Trophoblast cell (in vitro differentiated cells and primary cell): ENCODE results near the gene MGAM2. TPM values are rescaled to one million over a fixed set of nuclear protein-coding genes. Genes with fewer than 3 reads are reported as not detected.

Experiments used
- DNase-seq, 2 donors: peaks; one replicate each; pipeline ENCODE4 v3.0.0-alpha.2; 2016
- H2AFZ ChIP-seq: 2 replicates; pipeline ENCODE4 v1.6.1; 2013; ENCODE audit warnings: low read length, moderate library complexity, mild to moderate bottlenecking; ENCODE audit not compliant: insufficient read depth, poor library complexity
- H2AK5ac ChIP-seq: 2 replicates; pipeline ENCODE4 v1.6.1; 2013; ENCODE audit warnings: mild to moderate bottlenecking, low read length
- H2BK120ac ChIP-seq: 2 replicates; pipeline ENCODE4 v1.6.1; 2013; ENCODE audit warnings: low read length, mild to moderate bottlenecking, moderate library complexity; ENCODE audit not compliant: insufficient read depth, poor library complexity
- H2BK12ac ChIP-seq: 2 replicates; pipeline ENCODE4 v1.6.1; 2013; ENCODE audit warnings: mild to moderate bottlenecking, low read length, moderate library complexity
- H2BK5ac ChIP-seq: 2 replicates; pipeline ENCODE4 v1.6.1; 2013; ENCODE audit warnings: low read length, low read depth, moderate library complexity, mild to moderate bottlenecking; ENCODE audit not compliant: poor library complexity
- H3K14ac ChIP-seq: 2 replicates; pipeline ENCODE4 v1.6.1; 2013; ENCODE audit warnings: mild to moderate bottlenecking, low read length
- H3K18ac ChIP-seq: 2 replicates; pipeline ENCODE4 v1.6.1; 2013; ENCODE audit warnings: mild to moderate bottlenecking, low read length
- H3K23ac ChIP-seq: 2 replicates; pipeline ENCODE4 v1.6.1; 2013; ENCODE audit warnings: low read length
- H3K27ac ChIP-seq: 2 replicates; pipeline ENCODE4 v1.5.1; 2013; ENCODE audit warnings: low read depth, mild to moderate bottlenecking, inconsistent platforms, low read length, moderate library complexity
- H3K27me3 ChIP-seq: 2 replicates; pipeline ENCODE4 v1.6.1; 2013; ENCODE audit warnings: inconsistent platforms, mild to moderate bottlenecking, low read length, moderate library complexity; ENCODE audit not compliant: insufficient read depth
- H3K36me3 ChIP-seq, 2 experiments: 1 replicate in 1 of 2; 2 replicates in 1 of 2; pipeline ENCODE4 v1.6.1; 2013; ENCODE audit warnings: low read length in 2 of 2, mild to moderate bottlenecking in 2 of 2, moderate library complexity in 1 of 2; ENCODE audit not compliant: insufficient read depth in 2 of 2, control insufficient read depth in 1 of 2
- H3K4ac ChIP-seq: 2 replicates; pipeline ENCODE4 v1.6.1; 2013; ENCODE audit warnings: low read depth, mild to moderate bottlenecking, low read length, moderate library complexity
- H3K4me1 ChIP-seq, 2 experiments: 1 replicate in 1 of 2; 2 replicates in 1 of 2; pipeline ENCODE4 v1.6.1; 2013; ENCODE audit warnings: low read length in 2 of 2, mild to moderate bottlenecking in 2 of 2, moderate library complexity in 1 of 2; ENCODE audit not compliant: insufficient read depth in 2 of 2, control insufficient read depth in 1 of 2
- H3K4me2 ChIP-seq: 2 replicates; pipeline ENCODE4 v1.6.1; 2013; ENCODE audit warnings: inconsistent platforms, mild to moderate bottlenecking, low read length, moderate library complexity
- H3K4me3 ChIP-seq: 2 replicates; pipeline ENCODE4 v1.5.1; 2013; ENCODE audit warnings: mild to moderate bottlenecking, low read depth, low read length, inconsistent platforms
- H3K79me1 ChIP-seq: one replicate; pipeline ENCODE4 v1.6.1; 2013; ENCODE audit warnings: low read length
- H3K79me2 ChIP-seq: 2 replicates; pipeline ENCODE4 v1.6.1; 2013; ENCODE audit warnings: low read length, mild to moderate bottlenecking; ENCODE audit not compliant: control insufficient read depth, insufficient read depth, poor library complexity
- H3K9ac ChIP-seq: 2 replicates; pipeline ENCODE4 v1.6.1; 2013; ENCODE audit warnings: mild to moderate bottlenecking, low read length
- H3K9me3 ChIP-seq: 2 replicates; pipeline ENCODE4 v1.6.1; 2013; ENCODE audit warnings: low read depth, mild to moderate bottlenecking, control low read depth, inconsistent platforms, low read length; ENCODE audit not compliant: insufficient read depth
- H4K12ac ChIP-seq: 2 replicates; pipeline ENCODE4 v1.6.1; 2013; ENCODE audit warnings: low read depth, mild to moderate bottlenecking, low read length, moderate library complexity
- H4K8ac ChIP-seq: 2 replicates; pipeline ENCODE4 v1.6.1; 2013; ENCODE audit warnings: low read depth, mild to moderate bottlenecking, low read length, moderate library complexity
- H4K91ac ChIP-seq: one replicate; pipeline ENCODE4 v1.6.1; 2013; ENCODE audit warnings: low read depth, mild to moderate bottlenecking, low read length, moderate library complexity
- WGBS: extraction: QIAGEN DNeasy Blood & Tissue Kit; methylation state at CpG from one replicate; pipeline ENCODE4 v1.1.7; 2013; ENCODE audit warnings: missing lambda C conversion rate; ENCODE audit not compliant: insufficient read length, insufficient coverage; ENCODE audit errors: extremely low coverage; 5-methylcytosine and 5-hydroxymethylcytosine counted together
- polyA plus RNA-seq: library from polyadenylated mRNA; stranded (reverse); fragments of 200-250 nt; gene quantifications from 2 replicates; pipeline ENCODE4 v1.2.3, GENCODE V29; 2013

MGAM2 gene
- polyA plus RNA-seq: 0.14 TPM in 2 replicates

DNA sequence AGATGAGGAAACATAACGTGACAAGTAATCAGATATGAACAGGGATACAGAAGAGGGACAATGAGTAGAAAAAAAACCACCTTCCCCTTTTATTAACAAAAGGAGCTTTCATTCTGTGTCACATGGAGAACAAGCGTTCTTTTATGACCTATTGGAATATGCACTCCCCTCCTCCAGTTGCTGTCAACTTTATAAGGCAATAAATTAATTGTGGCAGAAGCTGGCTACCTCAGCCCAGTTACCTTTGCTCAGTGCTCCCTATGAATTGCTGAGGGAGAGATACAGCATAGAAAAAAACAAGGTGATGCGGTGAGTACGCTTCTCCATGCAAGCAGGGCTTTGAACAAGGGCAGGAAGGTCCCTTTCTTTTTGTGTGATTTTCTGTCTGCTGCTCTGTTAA lies at the start of gene MGAM2:
Gene MGAM2 (plus strand): TSS at position 220 of the 400 bp plus-strand sequence. CDS start 5,156 bp downstream, outside the sequence.
- no peak within 1 kb of the TSS for H2BK120ac ChIP-seq
- H3K4me1 ChIP-seq: no peaks in the 10 kb centered on the region
- no peak within 1 kb of the TSS for H2AFZ ChIP-seq
- H4K12ac ChIP-seq: no peak within 1 kb of the TSS
- H3K4ac ChIP-seq: no peak within 1 kb of the TSS
- H3K18ac ChIP-seq: no peak within 1 kb of the TSS
- no peak within 1 kb of the TSS for H4K8ac ChIP-seq
- H3K14ac ChIP-seq: no peak within 1 kb of the TSS
- H2AK5ac ChIP-seq: no peak within 1 kb of the TSS
- H4K91ac ChIP-seq: no peak within 1 kb of the TSS
- H3K79me2 ChIP-seq: no peaks in the 10 kb centered on the region
- H3K27me3 ChIP-seq: no peaks in the 10 kb centered on the region
- no peak for DNase-seq
- H2BK12ac ChIP-seq: no peak within 1 kb of the TSS
- H3K4me3 ChIP-seq: no peak within 1 kb of the TSS
- H3K9ac ChIP-seq: no peak within 1 kb of the TSS
- H3K23ac ChIP-seq: no peak within 1 kb of the TSS
- no CpG with 5 or more reads among the region's 4 CpGs for WGBS
- no peak within 1 kb of the TSS for H2BK5ac ChIP-seq
- H3K4me2 ChIP-seq: no peak within 1 kb of the TSS
- no peaks in the 10 kb centered on the region for H3K79me1 ChIP-seq
- no peak within 1 kb of the TSS for H3K27ac ChIP-seq
- H3K9me3 ChIP-seq: no peaks in the 10 kb centered on the region
- H3K36me3 ChIP-seq: no peaks in the 10 kb centered on the region

DNA sequence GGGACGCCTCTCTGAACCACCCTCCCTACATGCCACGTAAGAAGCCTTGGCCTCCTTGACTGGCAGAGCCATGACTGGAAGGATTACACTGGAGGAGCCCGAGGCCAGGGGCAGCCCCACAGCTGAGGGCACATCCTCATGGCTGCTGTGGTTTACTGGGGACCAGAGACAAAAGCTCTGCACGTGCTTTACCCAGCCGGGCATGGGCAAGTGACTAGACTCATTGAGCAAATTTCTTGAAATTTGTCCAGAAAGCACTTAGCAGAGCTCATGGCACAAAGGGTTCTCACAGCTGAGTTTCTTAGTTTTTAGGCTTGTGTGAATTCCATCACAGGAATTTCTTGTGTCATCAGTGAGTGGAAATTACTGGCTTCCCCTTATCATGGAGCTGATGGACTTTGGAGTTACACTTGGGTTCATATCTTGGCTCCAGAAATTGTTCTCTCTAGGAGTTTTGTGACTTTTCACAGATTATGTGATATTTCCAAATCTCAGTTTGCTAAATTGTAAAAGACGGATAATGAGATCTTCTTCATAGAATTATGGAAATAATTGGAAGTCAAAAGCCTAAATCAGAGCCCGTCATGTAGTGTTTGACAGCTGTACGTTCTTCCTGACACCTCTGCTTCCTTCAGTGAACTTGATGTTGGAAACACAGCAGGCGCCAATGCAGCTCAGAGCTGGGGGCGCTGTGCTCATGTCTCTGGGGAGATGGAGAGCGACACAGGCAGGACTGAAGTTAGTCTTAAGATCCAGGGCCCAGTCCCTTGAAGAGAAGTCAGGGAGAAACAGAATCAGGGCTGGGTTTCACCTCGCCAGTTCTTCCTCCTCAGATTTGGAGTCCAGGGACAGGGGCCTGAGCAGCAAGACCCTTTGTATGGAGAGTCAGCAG lies 47.7 kb upstream of the MGAM2 start:
- H3K79me1 ChIP-seq: no peaks in the 10 kb centered on the region
- H3K27ac ChIP-seq: no peak overlapping the region
- H3K4me3 ChIP-seq: no peak overlapping the region
- DNase-seq: no peak
- no peak overlapping the region for H3K9ac ChIP-seq
- no peaks in the 10 kb centered on the region for H3K36me3 ChIP-seq
- H2BK12ac ChIP-seq: no peak overlapping the region
- H3K4me2 ChIP-seq: no peak overlapping the region
- WGBS: no CpG with 5 or more reads among the region's 12 CpGs
- no peak overlapping the region for H3K4ac ChIP-seq
- H2AK5ac ChIP-seq: no peak overlapping the region
- H3K27me3 ChIP-seq: no peaks in the 10 kb centered on the region
- no peak overlapping the region for H4K12ac ChIP-seq
- no peak overlapping the region for H2BK120ac ChIP-seq
- H3K79me2 ChIP-seq: no peaks in the 10 kb centered on the region
- H3K14ac ChIP-seq: no peak overlapping the region
- peaks cover 3% of the 10 kb centered on the region for H3K9me3 ChIP-seq
- H2BK5ac ChIP-seq: no peak overlapping the region
- no peak overlapping the region for H2AFZ ChIP-seq
- no peak overlapping the region for H3K18ac ChIP-seq
- H3K4me1 ChIP-seq: no peaks in the 10 kb centered on the region
- no peak overlapping the region for H4K8ac ChIP-seq
- H3K23ac ChIP-seq: no peak overlapping the region
- no peak overlapping the region for H4K91ac ChIP-seq

DNA sequence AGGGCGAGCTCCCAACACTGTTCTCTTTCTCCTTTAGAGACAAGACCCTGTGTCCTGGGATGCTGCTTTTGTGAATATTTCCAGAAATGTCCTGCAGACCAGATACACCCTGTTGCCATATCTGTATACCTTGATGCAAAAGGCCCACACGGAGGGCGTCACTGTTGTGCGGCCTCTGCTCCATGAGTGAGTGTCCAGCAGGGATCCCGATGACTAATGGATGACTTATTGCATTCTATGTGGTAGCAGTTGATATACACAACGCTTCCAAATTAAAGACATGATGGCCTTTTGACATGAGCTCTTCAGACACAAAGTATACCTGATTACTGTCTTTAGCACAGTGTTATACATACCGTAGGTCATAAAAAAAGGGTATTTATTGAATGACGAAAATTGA lies 45.0 kb upstream of the MGAM2 start:
- Histone ChIP-seq H3K79me2 (no peaks in the 10 kb centered on the region), H3K27ac (no peak overlapping the region), H3K4me2 (no peak overlapping the region), H2AFZ (no peak overlapping the region), H3K4me1 (no peaks in the 10 kb centered on the region), H3K4ac (no peak overlapping the region), H2BK12ac (no peak overlapping the region), H2AK5ac (no peak overlapping the region), H4K12ac (no peak overlapping the region), H4K91ac (no peak overlapping the region), H2BK5ac (no peak overlapping the region), H3K4me3 (no peak overlapping the region), H4K8ac (no peak overlapping the region), H3K36me3 (no peaks in the 10 kb centered on the region), H3K23ac (no peak overlapping the region), H3K14ac (no peak overlapping the region), H3K27me3 (no peaks in the 10 kb centered on the region), H3K9ac (no peak overlapping the region), H3K79me1 (no peaks in the 10 kb centered on the region), H3K18ac (no peak overlapping the region), H3K9me3 (peaks cover 3% of the 10 kb centered on the region), H2BK120ac (no peak overlapping the region)
- WGBS: no CpG with 5 or more reads among the region's 8 CpGs
- no peak for DNase-seq

DNA sequence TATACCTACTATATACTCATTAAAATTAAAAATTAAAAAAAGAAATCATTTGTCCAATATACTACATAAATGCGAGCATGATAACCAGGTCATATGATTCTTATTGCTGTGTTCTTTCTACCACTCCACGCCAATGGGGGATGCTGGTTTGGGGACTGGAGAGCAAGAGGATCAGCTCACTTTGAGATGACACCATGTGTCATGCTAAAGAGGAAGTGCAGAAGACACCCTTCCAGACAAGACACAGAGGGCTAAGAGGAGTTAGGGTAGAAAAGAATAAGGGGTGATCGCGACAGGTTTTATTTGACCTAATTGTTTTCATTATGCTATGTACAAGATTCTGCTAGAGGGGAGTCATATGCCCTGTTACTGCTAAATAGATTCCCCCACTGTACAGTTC lies 33.8 kb upstream of the MGAM2 start:
- Histone ChIP-seq H3K9me3 (no peaks in the 10 kb centered on the region), H2AFZ (no peak overlapping the region), H4K12ac (no peak overlapping the region), H2BK120ac (no peak overlapping the region), H3K18ac (no peak overlapping the region), H3K4me1 (no peaks in the 10 kb centered on the region), H3K27me3 (no peaks in the 10 kb centered on the region), H2BK5ac (no peak overlapping the region), H3K4me2 (no peak overlapping the region), H3K9ac (no peak overlapping the region), H3K14ac (no peak overlapping the region), H3K79me2 (no peaks in the 10 kb centered on the region), H3K36me3 (no peaks in the 10 kb centered on the region), H3K27ac (no peak overlapping the region), H3K4ac (no peak overlapping the region), H4K8ac (no peak overlapping the region), H3K4me3 (no peak overlapping the region), H3K23ac (no peak overlapping the region), H3K79me1 (no peaks in the 10 kb centered on the region), H2AK5ac (no peak overlapping the region), H2BK12ac (no peak overlapping the region), H4K91ac (no peak overlapping the region)
- no CpG with 5 or more reads among the region's 4 CpGs for WGBS
- DNase-seq: no peak
